H9 (cell line): Measurements from ENCODE around the gene DYRK1B. TPM values are rescaled to one million over a fixed set of nuclear protein-coding genes. Genes with fewer than 3 reads are reported as not detected.

Source experiments
- DNase-seq: peaks from one replicate; pipeline ENCODE4 v3.0.0-alpha.2; 2017
- H2AFZ ChIP-seq: one replicate; pipeline ENCODE4 v1.6.1; 2013; ENCODE audit warnings: mild to moderate bottlenecking, low read length, control low read depth, moderate library complexity
- H2AK5ac ChIP-seq: 2 replicates; pipeline ENCODE4 v1.6.1; 2013; ENCODE audit warnings: low read length, control low read depth, mixed read lengths; ENCODE audit not compliant: insufficient read length
- H2BK120ac ChIP-seq: one replicate; pipeline ENCODE4 v1.6.1; 2013; ENCODE audit warnings: low read depth, mild to moderate bottlenecking, low read length, control low read depth, inconsistent platforms; ENCODE audit not compliant: poor library complexity, severe bottlenecking
- H2BK12ac ChIP-seq: 2 replicates; pipeline ENCODE4 v1.6.1; 2013; ENCODE audit warnings: low read length, control low read depth, mixed read lengths, low read depth; ENCODE audit not compliant: insufficient read length
- H2BK15ac ChIP-seq: 2 replicates; pipeline ENCODE4 v1.6.1; 2013; ENCODE audit warnings: low read depth, low read length, control low read depth
- H2BK20ac ChIP-seq: one replicate; pipeline ENCODE4 v1.6.1; 2013; ENCODE audit warnings: low read depth, mild to moderate bottlenecking, low read length, control low read depth, inconsistent platforms; ENCODE audit not compliant: poor library complexity, severe bottlenecking
- H2BK5ac ChIP-seq: 2 replicates; pipeline ENCODE4 v1.6.1; 2013; ENCODE audit warnings: low read length, control low read depth, mixed read lengths; ENCODE audit not compliant: insufficient read length
- H3K14ac ChIP-seq: 2 replicates; pipeline ENCODE4 v1.6.1; 2013; ENCODE audit warnings: low read length, control low read depth; ENCODE audit not compliant: insufficient read depth
- H3K18ac ChIP-seq: 2 replicates; pipeline ENCODE4 v1.6.1; 2013; ENCODE audit warnings: low read depth, mild to moderate bottlenecking, mixed read lengths, low read length, control low read depth; ENCODE audit not compliant: insufficient read length
- H3K23ac ChIP-seq: 2 replicates; pipeline ENCODE4 v1.6.1; 2013; ENCODE audit warnings: low read length, control low read depth, mixed read lengths, low read depth; ENCODE audit not compliant: insufficient read length
- H3K23me2 ChIP-seq: 2 replicates; pipeline ENCODE4 v1.6.1; 2013; ENCODE audit warnings: low read depth, mild to moderate bottlenecking, mixed read lengths, low read length, control low read depth; ENCODE audit not compliant: insufficient read length, poor library complexity, severe bottlenecking
- H3K27ac ChIP-seq: 2 replicates; pipeline ENCODE4 v1.5.1; 2013; ENCODE audit warnings: low read length, control low read depth, mixed read lengths, low read depth; ENCODE audit not compliant: insufficient read length
- H3K27me3 ChIP-seq: 2 replicates; pipeline ENCODE4 v1.6.1; 2013; ENCODE audit warnings: low read length, control low read depth, inconsistent platforms; ENCODE audit not compliant: insufficient read depth
- H3K4ac ChIP-seq: 2 replicates; pipeline ENCODE4 v1.6.1; 2013; ENCODE audit warnings: low read depth, mild to moderate bottlenecking, control low read depth, inconsistent platforms, low read length, moderate library complexity
- H3K4me1 ChIP-seq: 2 replicates; pipeline ENCODE4 v1.6.1; 2013; ENCODE audit warnings: low read length, control low read depth, inconsistent platforms; ENCODE audit not compliant: insufficient read depth
- H3K4me2 ChIP-seq: 2 replicates; pipeline ENCODE4 v1.6.1; 2013; ENCODE audit warnings: low read length, control low read depth, mixed read lengths; ENCODE audit not compliant: insufficient read length, insufficient read depth
- H3K56ac ChIP-seq: 2 replicates; pipeline ENCODE4 v1.6.1; 2013; ENCODE audit warnings: low read depth, mild to moderate bottlenecking, mixed read lengths, low read length, control low read depth; ENCODE audit not compliant: insufficient read length
- H3K79me1 ChIP-seq: 2 replicates; pipeline ENCODE4 v1.6.1; 2013; ENCODE audit warnings: low read depth, mild to moderate bottlenecking, moderate library complexity, low read length, control low read depth, inconsistent platforms; ENCODE audit not compliant: insufficient read depth, poor library complexity, severe bottlenecking
- H3K79me2 ChIP-seq: 2 replicates; pipeline ENCODE4 v1.6.1; 2013; ENCODE audit warnings: low read length, control low read depth, inconsistent platforms; ENCODE audit not compliant: insufficient read depth
- H3K9ac ChIP-seq: 2 replicates; pipeline ENCODE4 v1.6.1; 2013; ENCODE audit warnings: low read length, control low read depth, mixed read lengths; ENCODE audit not compliant: insufficient read length; ENCODE audit errors: extremely low read depth
- H3K9me3 ChIP-seq: one replicate; pipeline ENCODE4 v1.6.1; 2013; ENCODE audit warnings: low read depth, low read length, inconsistent platforms; ENCODE audit not compliant: control insufficient read depth
- H3T11ph ChIP-seq: one replicate; pipeline ENCODE4 v1.6.1; 2013; ENCODE audit warnings: mild to moderate bottlenecking, low read length, control low read depth, inconsistent platforms
- H4K20me1 ChIP-seq: one replicate; pipeline ENCODE4 v1.6.1; 2013; ENCODE audit not compliant: control insufficient read depth, insufficient read length, insufficient read depth
- H4K5ac ChIP-seq: 2 replicates; pipeline ENCODE4 v1.6.1; 2013; ENCODE audit warnings: low read depth, mild to moderate bottlenecking, mixed read lengths, low read length, control low read depth; ENCODE audit not compliant: insufficient read length
- H4K8ac ChIP-seq: replicated peaks from 2 replicates; pipeline ENCODE4 v1.6.1; 2013; ENCODE audit warnings: low read length, control low read depth, mixed read lengths, low read depth; ENCODE audit not compliant: insufficient read length
- H4K91ac ChIP-seq: 2 replicates; pipeline ENCODE4 v1.6.1; 2013; ENCODE audit warnings: low read depth, mild to moderate bottlenecking, moderate library complexity, mixed read lengths, low read length, control low read depth; ENCODE audit not compliant: insufficient read length
- H3K27ac Mint-ChIP-seq, 3 experiments: 2 replicates in 2 of 3; 3 replicates in 1 of 3; pipeline ENCODE4 v1.8.0; 2020 to 2021; ENCODE audit warnings: mixed read lengths in 3 of 3, mild to moderate bottlenecking in 1 of 3, moderate library complexity in 1 of 3
- H3K27me3 Mint-ChIP-seq: 2 replicates; pipeline ENCODE4 v1.8.0; 2021; ENCODE audit warnings: low read depth, mild to moderate bottlenecking, moderate library complexity, mixed read lengths
- H3K36me3 Mint-ChIP-seq, 3 experiments: 2 replicates in 2 of 3; 3 replicates in 1 of 3; pipeline ENCODE4 v1.8.0; 2020 to 2021; ENCODE audit warnings: low read depth in 3 of 3, mixed read lengths in 3 of 3; ENCODE audit not compliant: insufficient read depth in 1 of 3
- H3K4me1 Mint-ChIP-seq, 2 experiments: 2 replicates each; pipeline ENCODE4 v1.8.0; 2020; ENCODE audit warnings: mixed read lengths in 2 of 2
- H3K4me3 Mint-ChIP-seq, 2 experiments: 2 replicates in 1 of 2; 3 replicates in 1 of 2; pipeline ENCODE4 v1.8.0; 2020 to 2021; ENCODE audit warnings: mild to moderate bottlenecking in 2 of 2, mixed read lengths in 2 of 2, moderate library complexity in 1 of 2
- H3K9me3 Mint-ChIP-seq, 2 experiments: 2 replicates in 1 of 2; 3 replicates in 1 of 2; pipeline ENCODE4 v1.8.0; 2020; ENCODE audit warnings: mild to moderate bottlenecking in 2 of 2, mixed read lengths in 2 of 2, moderate library complexity in 1 of 2
- CTCF ChIP-seq: fragments of 200-600 bp; sonication (generic); conservative IDR thresholded peaks from 3 replicates; pipeline ENCODE4 v1.8.0; 2021; ENCODE audit warnings: antibody characterized with exemption, mild to moderate bottlenecking
- WGBS: extraction: QIAGEN DNeasy Blood & Tissue Kit; methylation state at CpG from one replicate; pipeline ENCODE4 v1.1.7; 2013; ENCODE audit warnings: missing lambda C conversion rate, low lambda C conversion rate, mixed read lengths; ENCODE audit not compliant: insufficient read length; ENCODE audit errors: extremely low coverage; 5-methylcytosine and 5-hydroxymethylcytosine counted together
- total RNA-seq: library from RNA; stranded (reverse); gene quantifications from 2 replicates; pipeline ENCODE4 v1.2.1, GENCODE V29; 2021

DYRK1B gene
- total RNA-seq, 1 experiment from 2014 or later: 14.3 TPM

- Histone ChIP-seq H3T11ph (no peak overlapping the region), H4K20me1 (no peaks in the 10 kb centered on the region), H3K18ac (no peak overlapping the region), H3K27ac (no peak overlapping the region), H3K9ac (no peak overlapping the region), H3K79me2 (no peaks in the 10 kb centered on the region), H2BK20ac (no peak overlapping the region), H3K9me3 (no peaks in the 10 kb centered on the region), H3K23me2 (no peaks in the 10 kb centered on the region), H3K14ac (no peak overlapping the region), H3K27me3 (no peaks in the 10 kb centered on the region), H2BK15ac (no peak overlapping the region), H3K4ac (no peak overlapping the region), H4K91ac (no peak overlapping the region), H3K79me1 (no peaks in the 10 kb centered on the region), H2BK12ac (no peak overlapping the region), H2BK5ac (no peak overlapping the region), H2BK120ac (no peak overlapping the region), H2AFZ (no peak overlapping the region), H4K5ac (no peak overlapping the region), H3K56ac (no peak overlapping the region), H4K8ac (no peak overlapping the region), H3K23ac (no peak overlapping the region), H2AK5ac (no peak overlapping the region), H3K4me1 (no peaks in the 10 kb centered on the region), H3K4me2 (no peak overlapping the region)
- no peak for DNase-seq
- WGBS: no CpG with 5 or more reads among the region's 12 CpGs
- no peak for TF ChIP-seq CTCF
- peak overlapping the region in 1 of 3 experiments; percentile 71; a peak in 1 of 7 replicates for H3K27ac Mint-ChIP-seq
- no peaks in the 10 kb centered on the region for H3K4me1 Mint-ChIP-seq
- H3K36me3 Mint-ChIP-seq: peaks cover 0 to 16% (median 0%) of the 10 kb centered on the region in 3 experiments; a peak in 2 of 7 replicates
- no peaks in the 10 kb centered on the region for H3K27me3 Mint-ChIP-seq
- no peak overlapping the region for H3K4me3 Mint-ChIP-seq
- no peaks in the 10 kb centered on the region for H3K9me3 Mint-ChIP-seq
These were observed 15.9 kb downstream of the DYRK1B start for GRCh38 chr19:39817888-39818561.
